ENCODE data around the gene CPNE5.

CPNE5 gene

GRCh38 chr6:36787210-36787609, 52.0 kb downstream of the CPNE5 start:
- no peak for DNase-seq

- no peak for DNase-seq
These were observed 53.1 kb downstream of the CPNE5 start for GRCh38 chr6:36786055-36786675.

- DNase-seq: no peak
These were observed 54.9 kb downstream of the CPNE5 start for GRCh38 chr6:36784376-36784636.

- DNase-seq: no peak
These were observed 55.5 kb downstream of the CPNE5 start for GRCh38 chr6:36783603-36784375.

GRCh38 chr6:36781669-36782068, 57.6 kb downstream of the CPNE5 start:
- DNase-seq: no peak

GRCh38 chr6:36780442-36781177, 58.6 kb downstream of the CPNE5 start:
- DNase-seq: no peak

GRCh38 chr6:36779227-36779626, 60.0 kb downstream of the CPNE5 start:
- DNase-seq: no peak

GRCh38 chr6:36777801-36778200, 61.4 kb downstream of the CPNE5 start:
- no peak for DNase-seq

GRCh38 chr6:36776167-36776566, 63.1 kb downstream of the CPNE5 start:
- DNase-seq: no peak

- DNase-seq: no peak
These were observed 64.9 kb downstream of the CPNE5 start for GRCh38 chr6:36774331-36774730.

GRCh38 chr6:36772397-36772796, 66.8 kb downstream of the CPNE5 start:
- DNase-seq: no peak

GRCh38 chr6:36771145-36771544, 68.1 kb downstream of the CPNE5 start:
- DNase-seq: no peak

GRCh38 chr6:36769676-36770499, 69.4 kb downstream of the CPNE5 start:
- no peak for DNase-seq

GRCh38 chr6:36769183-36769675, 70.0 kb downstream of the CPNE5 start:
- DNase-seq: no peak

- no peak for DNase-seq
These were observed 72.8 kb downstream of the CPNE5 start for GRCh38 chr6:36766399-36766945.

GRCh38 chr6:36765594-36766398, 73.4 kb downstream of the CPNE5 start:
- DNase-seq: peak; percentile 88

- DNase-seq: no peak
These were observed 74.1 kb downstream of the CPNE5 start for GRCh38 chr6:36765190-36765589.

- no peak for DNase-seq
These were observed 77.1 kb downstream of the CPNE5 start for GRCh38 chr6:36762123-36762522.

GRCh38 chr6:36760685-36761435, 78.4 kb downstream of the CPNE5 start:
- no peak for DNase-seq

- DNase-seq: peak; percentile 88
These were observed 80.0 kb downstream of the CPNE5 start for GRCh38 chr6:36759148-36759759.

Measured in left hindlimb (tissue), 1 donor.